ENCODE results near the gene SHMT2.

Gene SHMT2

DNA sequence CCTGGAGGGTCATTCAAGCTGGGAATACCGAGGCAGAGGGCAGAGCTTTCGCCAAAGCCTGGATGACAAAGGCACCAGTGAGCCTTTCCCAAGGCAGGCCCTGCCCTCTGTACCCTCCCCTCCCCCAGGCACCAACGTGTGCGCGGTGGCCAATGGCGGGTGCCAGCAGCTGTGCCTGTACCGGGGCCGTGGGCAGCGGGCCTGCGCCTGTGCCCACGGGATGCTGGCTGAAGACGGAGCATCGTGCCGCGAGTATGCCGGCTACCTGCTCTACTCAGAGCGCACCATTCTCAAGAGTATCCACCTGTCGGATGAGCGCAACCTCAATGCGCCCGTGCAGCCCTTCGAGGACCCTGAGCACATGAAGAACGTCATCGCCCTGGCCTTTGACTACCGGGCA, 44.1 kb upstream of the SHMT2 start:
- H3K4me3 ChIP-seq (replicated peaks; ENCODE audit: low read depth, low read length), result no peak overlapping the region
- DNase-seq (ENCODE audit: low read depth), result no peak
- TF ChIP-seq CTCF (IDR thresholded peaks at IDR 0.05; ENCODE audit: low read length, missing control alignments), result no peak

DNA sequence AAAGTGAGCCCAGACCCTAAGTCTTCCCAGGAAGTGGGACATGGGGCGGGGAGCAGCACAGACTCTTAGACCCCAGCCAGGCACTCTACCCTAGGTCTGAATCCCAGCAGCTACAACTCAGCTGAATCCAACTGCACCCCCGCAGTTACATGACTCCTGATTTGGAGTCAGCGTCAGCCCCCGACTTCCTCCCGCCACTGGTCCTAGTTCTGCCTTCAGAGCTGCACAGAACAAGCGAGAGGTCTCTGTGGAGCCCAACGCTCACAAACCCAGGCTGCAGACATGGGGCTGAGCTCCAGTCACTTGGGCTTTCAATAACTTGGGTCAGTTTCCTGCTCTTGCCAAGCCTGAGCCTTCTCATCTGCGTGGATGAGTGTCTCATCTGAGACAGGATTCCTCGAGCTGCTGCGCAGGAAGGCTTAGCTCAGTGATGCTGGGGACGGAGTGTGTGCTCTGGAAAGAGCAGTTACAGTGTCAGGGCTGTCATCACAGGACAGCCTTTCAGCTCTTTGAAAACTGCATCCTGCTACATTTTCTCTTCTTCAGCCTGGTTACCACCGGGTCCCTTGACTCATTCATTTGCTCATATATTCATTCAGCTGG, 43.5 kb upstream of the SHMT2 start:
- TF ChIP-seq CTCF (IDR thresholded peaks at IDR 0.05; ENCODE audit: low read length, missing control alignments), result no peak
- no peak overlapping the region for H3K4me3 ChIP-seq (replicated peaks; ENCODE audit: low read depth, low read length)
- DNase-seq (ENCODE audit: low read depth), result no peak

GRCh38 chr12:57187222-57188089, 42.1 kb upstream of the SHMT2 start:
- no peak overlapping the region for H3K4me3 ChIP-seq (replicated peaks; ENCODE audit: low read depth, low read length)
- no peak for DNase-seq (ENCODE audit: low read depth)
- no peak for TF ChIP-seq CTCF (IDR thresholded peaks at IDR 0.05; ENCODE audit: low read length, missing control alignments)

DNA sequence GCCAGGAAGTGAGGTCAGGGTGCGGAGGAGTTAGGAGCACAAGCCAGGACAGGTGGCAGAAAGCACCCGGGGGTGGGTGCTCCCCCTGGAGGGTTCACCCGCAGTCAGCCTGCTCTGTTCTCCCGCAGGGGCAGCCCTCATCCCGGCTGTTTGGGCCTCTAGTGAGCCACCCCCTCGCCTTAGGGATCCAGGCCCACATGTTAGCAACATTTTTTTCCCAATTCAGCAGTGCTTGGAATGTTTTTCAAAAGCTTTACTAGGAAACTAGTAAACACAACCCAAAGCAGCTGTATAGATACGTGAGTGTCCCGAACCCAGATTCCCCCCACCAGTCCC, 41.5 kb upstream of the SHMT2 start:
- H3K4me3 ChIP-seq (replicated peaks; ENCODE audit: low read depth, low read length), result no peak overlapping the region
- TF ChIP-seq CTCF (IDR thresholded peaks at IDR 0.05; ENCODE audit: low read length, missing control alignments), result no peak
- no peak for DNase-seq (ENCODE audit: low read depth)

GRCh38 chr12:57190037-57190436, 39.5 kb upstream of the SHMT2 start:
- peak; percentile 50 for DNase-seq (ENCODE audit: low read depth)
- no peak for TF ChIP-seq CTCF (IDR thresholded peaks at IDR 0.05; ENCODE audit: low read length, missing control alignments)
- H3K4me3 ChIP-seq (replicated peaks; ENCODE audit: low read depth, low read length), result no peak overlapping the region

DNA sequence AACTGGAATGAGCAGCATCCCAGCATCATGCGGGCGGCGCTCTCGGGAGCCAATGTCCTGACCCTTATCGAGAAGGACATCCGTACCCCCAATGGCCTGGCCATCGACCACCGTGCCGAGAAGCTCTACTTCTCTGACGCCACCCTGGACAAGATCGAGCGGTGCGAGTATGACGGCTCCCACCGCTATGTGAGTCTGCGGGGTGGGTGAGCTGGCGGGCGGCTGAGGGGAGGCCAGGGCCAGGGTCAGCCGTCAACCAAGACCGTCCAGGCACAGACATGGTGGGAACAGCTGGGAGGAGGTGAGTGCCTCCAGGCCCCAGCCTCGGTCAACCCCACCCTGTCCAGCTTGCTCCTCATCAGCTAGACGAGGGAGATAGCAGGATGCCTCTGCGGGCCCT, 38.7 kb upstream of the SHMT2 start:
- TF ChIP-seq CTCF (IDR thresholded peaks at IDR 0.05; ENCODE audit: low read length, missing control alignments), result no peak
- DNase-seq (ENCODE audit: low read depth), result no peak
- H3K4me3 ChIP-seq (replicated peaks; ENCODE audit: low read depth, low read length), result no peak overlapping the region

DNA sequence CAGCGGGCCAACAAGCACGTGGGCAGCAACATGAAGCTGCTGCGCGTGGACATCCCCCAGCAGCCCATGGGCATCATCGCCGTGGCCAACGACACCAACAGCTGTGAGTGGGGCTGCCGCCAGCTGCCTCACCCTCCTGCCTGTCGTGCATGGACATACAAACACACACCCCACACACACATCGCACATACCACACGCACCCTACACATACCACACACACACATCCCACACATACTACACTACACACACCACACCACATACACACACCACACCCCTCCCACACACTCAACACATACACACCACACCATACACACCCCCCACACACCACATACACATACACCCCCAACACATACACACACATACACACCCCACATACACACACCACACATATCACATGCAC, 38.1 kb upstream of the SHMT2 start:
- no peak for TF ChIP-seq CTCF (IDR thresholded peaks at IDR 0.05; ENCODE audit: low read length, missing control alignments)
- no peak overlapping the region for H3K4me3 ChIP-seq (replicated peaks; ENCODE audit: low read depth, low read length)
- DNase-seq (ENCODE audit: low read depth), result no peak
